Gastrocnemius medialis (tissue), 4 donors: Measurements from ENCODE around the gene FAM174C.

Experiments used
- CTCF ChIP-seq, 5 experiments: fragments of 450-650 bp in 3 of 5; fragments of 200-600 bp in 2 of 5; sonication (generic) in 2 of 5; IDR thresholded peaks in 4 of 5; conservative IDR thresholded peaks in 1 of 5; 1 replicate in 4 of 5; 2 replicates in 1 of 5; pipeline ENCODE4 v1.5.1; 2016 to 2019; ENCODE audit warnings: antibody characterized with exemption in 5 of 5, mild to moderate bottlenecking in 3 of 5, moderate library complexity in 3 of 5
- POLR2A ChIP-seq, 2 donors: fragments of 450-650 bp; IDR thresholded peaks; one replicate each; pipeline ENCODE4 v1.6.1; 2017; ENCODE audit warnings: antibody characterized with exemption in 2 of 2, mild to moderate bottlenecking in 2 of 2, moderate library complexity in 2 of 2

DNA sequence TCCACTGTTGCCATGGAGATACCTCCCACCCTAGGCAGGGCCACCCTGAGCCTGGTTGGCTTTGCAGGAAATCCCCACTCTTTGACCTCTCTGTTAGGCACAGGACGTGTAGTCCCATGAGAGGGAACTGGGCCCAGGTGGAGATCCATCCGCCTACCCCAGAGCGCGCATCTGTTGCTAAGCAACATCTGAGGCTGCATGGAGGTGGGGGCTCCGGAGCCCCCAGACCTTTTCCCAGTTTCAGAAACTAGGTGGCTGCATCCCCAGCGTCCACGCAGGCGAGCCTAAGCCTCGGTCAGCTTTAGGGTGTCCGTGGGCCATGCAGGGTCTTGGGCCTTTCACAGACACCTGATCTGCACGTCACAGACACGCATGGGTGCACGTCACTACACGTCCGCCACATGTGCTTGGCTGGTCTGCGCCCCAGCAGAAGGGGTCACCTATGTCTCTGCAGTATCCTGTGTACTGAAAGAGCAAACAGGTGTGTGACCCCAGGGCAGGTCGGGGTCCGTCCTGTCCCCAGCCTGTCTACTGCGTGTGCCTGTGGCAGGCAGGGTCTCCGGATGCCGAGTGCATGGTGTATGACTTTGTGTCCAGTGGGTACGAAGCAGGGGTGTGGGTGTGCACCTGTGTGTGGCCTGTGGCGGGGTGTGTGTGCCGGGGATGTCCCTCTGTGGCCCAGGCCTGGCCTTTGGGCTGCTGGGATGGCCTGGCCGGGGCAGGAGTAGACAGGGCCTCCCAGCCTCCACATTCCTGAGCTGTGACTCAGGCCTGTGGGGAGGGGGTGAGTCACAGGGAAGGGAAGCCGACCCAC is 10.3 kb upstream of the FAM174C start:
- no peak for TF ChIP-seq CTCF (IDR thresholded peaks at IDR 0.05 in 4 of 5, conservative IDR thresholded peaks at IDR 0.05 in 1 of 5)
- no peak for TF ChIP-seq POLR2A (IDR thresholded peaks at IDR 0.05)
